A549 (cell line): ENCODE data around the gene UBE2G2. TPM values are rescaled to one million over a fixed set of nuclear protein-coding genes. Genes with fewer than 3 reads are reported as not detected.

Experiments
- ATAC-seq, 2 experiments: fragments of 200-7000 bp in 1 of 2; fragments of >200 bp in 1 of 2; cut with Nextera tagmentation in 1 of 2; cut with Tn5 transposase in 1 of 2; 3 replicates each; pipeline versions ENCODE4 v1.8.0 to v1.9.1; 2018 to 2020; ENCODE audit warnings: mild to moderate bottlenecking in 1 of 2, moderate library complexity in 1 of 2
- CTCF ChIA-PET: fragments of 300-600 bp; sonication (Branson Sonifier 250); formaldehyde crosslinking; extraction: SDS; loops from one replicate; lab custom pipeline; 2021; ENCODE audit warnings: antibody characterized with exemption, inconsistent platforms; lab: Yijun Ruan, JAX
- POLR2A ChIA-PET: fragments of 350-600 bp; formaldehyde crosslinking; extraction: SDS; loops from one replicate; lab custom pipeline; 2021; ENCODE audit warnings: antibody characterized with exemption, inconsistent platforms; lab: Yijun Ruan, JAX
- DNase-seq, 2 experiments: peaks; one replicate each; pipeline versions ENCODE4 v3.0.0 to v3.0.0-alpha.2; 2011 to 2016; ENCODE audit warnings: low read depth in 1 of 2, low spot score in 1 of 2
- FAIRE-seq: peaks from 2 replicates; lab custom pipeline; 2011; peaks lifted over from hg19 to GRCh38; lab: Jason Lieb, UNC
- H3K27ac ChIP-seq, 2 experiments: fragments of >200 bp; sonication (Bioruptor Twin); formaldehyde crosslinking; 3 replicates each; pipeline ENCODE4 v1.5.1; 2016 to 2017
- H3K4me1 ChIP-seq: fragments of >200 bp; sonication (Bioruptor Twin); formaldehyde crosslinking; 3 replicates; pipeline ENCODE4 v1.6.1; 2016
- H3K4me2 ChIP-seq: fragments of >200 bp; sonication (Bioruptor Twin); formaldehyde crosslinking; 3 replicates; pipeline ENCODE4 v1.6.1; 2016
- H3K4me3 ChIP-seq: fragments of >200 bp; sonication (Bioruptor Twin); formaldehyde crosslinking; 3 replicates; pipeline ENCODE4 v1.5.1; 2016
- H3K9me3 ChIP-seq: fragments of >200 bp; sonication (Bioruptor Twin); formaldehyde crosslinking; 3 replicates; pipeline ENCODE4 v1.6.1; 2016
- ATOH8 ChIP-seq: fragments of 250-450 bp; sonication (Bioruptor Pico); IDR thresholded peaks from 2 replicates; pipeline ENCODE4 v1.5.0; 2020; ENCODE audit warnings: low read depth, mild to moderate bottlenecking, moderate library complexity
- BHLHE40 ChIP-seq: IDR thresholded peaks from 2 replicates; pipeline ENCODE4 v1.6.1; 2012; ENCODE audit warnings: low read depth, low read length, inconsistent platforms
- CBX8 ChIP-seq: fragments of 200-600 bp; sonication (generic); IDR thresholded peaks from 2 replicates; pipeline ENCODE4 v1.6.1; 2016
- CHD4 ChIP-seq: fragments of 200-600 bp; sonication (generic); IDR thresholded peaks from 2 replicates; pipeline ENCODE4 v1.6.1; 2016; ENCODE audit warnings: antibody characterized with exemption, mild to moderate bottlenecking, borderline replicate concordance
- EHMT2 ChIP-seq: fragments of 200-600 bp; sonication (generic); IDR thresholded peaks from 2 replicates; pipeline ENCODE4 v1.6.1; 2016; ENCODE audit warnings: antibody characterized with exemption, low read depth, mild to moderate bottlenecking, moderate library complexity
- ESRRA ChIP-seq: fragments of 150-350 bp; IDR thresholded peaks from 2 replicates; pipeline ENCODE4 v1.6.1; 2014; ENCODE audit warnings: mild to moderate bottlenecking, low read length, borderline replicate concordance
- FOSL2 ChIP-seq, 2 experiments: fragments of 450-650 bp in 1 of 2; fragments of >200 bp in 1 of 2; sonication (Bioruptor Twin) in 1 of 2; formaldehyde crosslinking; IDR thresholded peaks; 2 replicates each; pipeline versions ENCODE4 v1.5.0 to v1.6.1; 2016 to 2020; ENCODE audit warnings: mild to moderate bottlenecking in 1 of 2, moderate library complexity in 1 of 2
- FOXS1 ChIP-seq: fragments of 250-450 bp; sonication (Bioruptor Pico); IDR thresholded peaks from 2 replicates; pipeline ENCODE4 v1.5.0; 2020; ENCODE audit warnings: mild to moderate bottlenecking, moderate library complexity
- HOXA7 ChIP-seq: fragments of 250-450 bp; sonication (Bioruptor Pico); IDR thresholded peaks from 2 replicates; pipeline ENCODE4 v1.5.0; 2020; ENCODE audit warnings: mild to moderate bottlenecking, moderate library complexity
- HOXB13 ChIP-seq: fragments of 250-450 bp; sonication (Bioruptor Pico); IDR thresholded peaks from 2 replicates; pipeline ENCODE4 v1.5.0; 2020; ENCODE audit warnings: low read depth, mild to moderate bottlenecking, moderate library complexity
- HOXB5 ChIP-seq: fragments of 250-450 bp; sonication (Bioruptor Pico); IDR thresholded peaks from 2 replicates; pipeline ENCODE4 v1.5.0; 2020; ENCODE audit warnings: mild to moderate bottlenecking, moderate library complexity
- JUNB ChIP-seq: fragments of >200 bp; sonication (Bioruptor Twin); formaldehyde crosslinking; IDR thresholded peaks from 2 replicates; pipeline ENCODE4 v1.6.1; 2016
- MAFK ChIP-seq: fragments of 450-650 bp; IDR thresholded peaks from 2 replicates; pipeline ENCODE4 v1.6.1; 2014; ENCODE audit not compliant: partially characterized antibody
- MAX ChIP-seq: IDR thresholded peaks from 2 replicates; pipeline ENCODE4 v1.6.1; 2012
- NPAS2 ChIP-seq: fragments of 250-450 bp; sonication (Bioruptor Pico); IDR thresholded peaks from 2 replicates; pipeline ENCODE4 v1.8.0; 2022; ENCODE audit warnings: mild to moderate bottlenecking, moderate library complexity, borderline replicate concordance
- NR3C1 ChIP-seq: fragments of >200 bp; sonication (Bioruptor Twin); formaldehyde crosslinking; IDR thresholded peaks from 3 replicates; pipeline ENCODE4 v1.6.1; 2017
- PHF8 ChIP-seq: fragments of 200-600 bp; sonication (generic); IDR thresholded peaks from 2 replicates; pipeline ENCODE4 v1.6.1; 2016; ENCODE audit warnings: low read depth, mild to moderate bottlenecking, antibody characterized with exemption, moderate library complexity, borderline replicate concordance
- POLR2AphosphoS2 ChIP-seq: conservative IDR thresholded peaks from 2 replicates; pipeline ENCODE4 v1.6.1; 2012; ENCODE audit warnings: low read length, improper control_type of control experiment, inconsistent platforms
- RFX5 ChIP-seq: fragments of 450-650 bp; IDR thresholded peaks from 2 replicates; pipeline ENCODE4 v1.7.1; 2014; ENCODE audit warnings: antibody characterized with exemption, mild to moderate bottlenecking, moderate library complexity
- RNF2 ChIP-seq: fragments of 200-600 bp; sonication (generic); IDR thresholded peaks from 2 replicates; pipeline ENCODE4 v1.6.1; 2016; ENCODE audit warnings: low read depth, mild to moderate bottlenecking, antibody characterized with exemption, moderate library complexity, borderline replicate concordance
- SMC3 ChIP-seq: fragments of >200 bp; sonication (Bioruptor Twin); formaldehyde crosslinking; IDR thresholded peaks from 3 replicates; pipeline ENCODE4 v1.6.1; 2018; ENCODE audit warnings: inconsistent platforms
- SREBF2 ChIP-seq: fragments of 450-650 bp; IDR thresholded peaks from 2 replicates; pipeline ENCODE4 v1.6.1; 2014; ENCODE audit warnings: mild to moderate bottlenecking, moderate library complexity
- ZNF302 ChIP-seq: fragments of 250-450 bp; sonication (Bioruptor Pico); IDR thresholded peaks from 2 replicates; pipeline ENCODE4 v1.9.0; 2021; ENCODE audit warnings: inconsistent platforms, mild to moderate bottlenecking, moderate library complexity
- ZSCAN20 ChIP-seq: fragments of 250-450 bp; sonication (Bioruptor Pico); IDR thresholded peaks from 2 replicates; pipeline ENCODE4 v1.8.0; 2022; ENCODE audit warnings: mild to moderate bottlenecking, moderate library complexity
- WGBS: methylation state at CpG from one replicate; pipeline ENCODE4 v1.1.6; 2017; ENCODE audit errors: missing lambda C conversion rate; 5-methylcytosine and 5-hydroxymethylcytosine counted together
- polyA plus RNA-seq, 4 experiments: library from polyadenylated mRNA; depleted of rRNA in 3 of 4; stranded (reverse); fragments of >200 nt; fragmentation: RNase III in 1 of 4; extraction: RNeasy Plus Mini Kit Qiagen cat#74134 plus additional on column Dnase treatment in 1 of 4; gene quantifications; 2 replicates in 3 of 4; 3 replicates in 1 of 4; pipeline ENCODE4 v1.2.3, GENCODE V29; 2011 to 2017
- TF ChIP-seq, protein P1 (sequence below): fragments of >200 bp; sonication (Bioruptor Twin); formaldehyde crosslinking; IDR thresholded peaks from 2 replicates; pipeline ENCODE4 v1.6.1; 2016
- TF ChIP-seq, protein P2 (sequence below): fragments of >200 bp; sonication (Bioruptor Twin); formaldehyde crosslinking; IDR thresholded peaks from 3 replicates; pipeline ENCODE4 v1.5.1; 2016

The UBE2G2 gene
- polyA plus RNA-seq, 2 of the 4 experiments (the other 2 are of a cell fraction), result 56.9 to 68.2 TPM

GRCh38 chr21:44739316-44739715 is 62.3 kb downstream of the UBE2G2 start:
- CTCF ChIA-PET, result interaction anchor here (1.1 to 2.5 kb wide), 4 partner anchors 28 to 229 kb away, joined by 3 to 6 read pairs (median 4); no protein-coding TSS in a partner anchor
- WGBS, result 87% methylated on average over 1 of the region's 1 CpG
- no peaks in the 10 kb centered on the region for H3K9me3 ChIP-seq
- peaks cover 12% of the 10 kb centered on the region for H3K4me1 ChIP-seq
- no peak overlapping the region for H3K4me2 ChIP-seq
- H3K4me3 ChIP-seq, result no peak overlapping the region
- DNase-seq (no peak), ATAC-seq (no peak), FAIRE-seq (no peak)
- POLR2A ChIA-PET, result no interaction called here
- H3K27ac ChIP-seq, result no peak overlapping the region
- no peak for TF ChIP-seq ATOH8 (CRISPR knock-in tag)
- TF ChIP-seq NR3C1, result no peak
- no peak for TF ChIP-seq ZNF302 (CRISPR knock-in tag)
- no peak for TF ChIP-seq EHMT2
- no peak for TF ChIP-seq CBX8
- TF ChIP-seq PHF8, result no peak
- TF ChIP-seq ZSCAN20 (CRISPR knock-in tag), result no peak

GRCh38 chr21:44738621-44739020 is 63.0 kb downstream of the UBE2G2 start:
- Histone ChIP-seq H3K27ac (no peak overlapping the region), H3K4me2 (no peak overlapping the region), H3K4me3 (no peak overlapping the region), H3K9me3 (no peaks in the 10 kb centered on the region), H3K4me1 (peaks cover 12% of the 10 kb centered on the region)
- ChIA-PET POLR2A (no interaction called here), CTCF (interaction anchor here (1.1 to 2.5 kb wide), 2 partner anchors 195 to 228 kb away, joined by 4 to 6 read pairs; no protein-coding TSS in a partner anchor)
- 96% methylated on average over 3 of the region's 3 CpGs for WGBS
- DNase-seq, result no peak
- no peak for ATAC-seq
- no peak for FAIRE-seq
- TF ChIP-seq SREBF2 (no peak), RNF2 (no peak), NPAS2 (CRISPR knock-in tag) (no peak), FOSL2 (IDR thresholded peaks at IDR 0.05) (no peak), FOSL2 (CRISPR knock-in tag; IDR thresholded peaks at IDR 0.05) (no peak), CHD4 (no peak), ZSCAN20 (CRISPR knock-in tag) (no peak), SMC3 (no peak), ESRRA (no peak), FOXS1 (CRISPR knock-in tag) (no peak), POLR2AphosphoS2 (no peak), JUNB (no peak), BHLHE40 (no peak), MAX (no peak), RFX5 (no peak), HOXB5 (no peak), HOXB13 (no peak), HOXA7 (no peak), MAFK (no peak)
- TF ChIP-seq, protein P1, sequence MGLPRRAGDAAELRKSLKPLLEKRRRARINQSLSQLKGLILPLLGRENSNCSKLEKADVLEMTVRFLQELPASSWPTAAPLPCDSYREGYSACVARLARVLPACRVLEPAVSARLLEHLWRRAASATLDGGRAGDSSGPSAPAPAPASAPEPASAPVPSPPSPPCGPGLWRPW, result no peak
- TF ChIP-seq, protein P2, sequence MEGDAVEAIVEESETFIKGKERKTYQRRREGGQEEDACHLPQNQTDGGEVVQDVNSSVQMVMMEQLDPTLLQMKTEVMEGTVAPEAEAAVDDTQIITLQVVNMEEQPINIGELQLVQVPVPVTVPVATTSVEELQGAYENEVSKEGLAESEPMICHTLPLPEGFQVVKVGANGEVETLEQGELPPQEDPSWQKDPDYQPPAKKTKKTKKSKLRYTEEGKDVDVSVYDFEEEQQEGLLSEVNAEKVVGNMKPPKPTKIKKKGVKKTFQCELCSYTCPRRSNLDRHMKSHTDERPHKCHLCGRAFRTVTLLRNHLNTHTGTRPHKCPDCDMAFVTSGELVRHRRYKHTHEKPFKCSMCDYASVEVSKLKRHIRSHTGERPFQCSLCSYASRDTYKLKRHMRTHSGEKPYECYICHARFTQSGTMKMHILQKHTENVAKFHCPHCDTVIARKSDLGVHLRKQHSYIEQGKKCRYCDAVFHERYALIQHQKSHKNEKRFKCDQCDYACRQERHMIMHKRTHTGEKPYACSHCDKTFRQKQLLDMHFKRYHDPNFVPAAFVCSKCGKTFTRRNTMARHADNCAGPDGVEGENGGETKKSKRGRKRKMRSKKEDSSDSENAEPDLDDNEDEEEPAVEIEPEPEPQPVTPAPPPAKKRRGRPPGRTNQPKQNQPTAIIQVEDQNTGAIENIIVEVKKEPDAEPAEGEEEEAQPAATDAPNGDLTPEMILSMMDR, result no peak
- TF ChIP-seq, all 56 proteins: peak for 0
